K562 (cell line): ENCODE results near the gene FGF1. TPM values are rescaled to one million over a fixed set of nuclear protein-coding genes. Genes with fewer than 3 reads are reported as not detected.

Source experiments
- EP300 ChIP-seq: IDR thresholded peaks from 2 replicates; pipeline ENCODE4 v1.6.1; 2012; ENCODE audit warnings: low read length, improper control_type of control experiment
- KAT8 ChIP-seq: fragments of 450-650 bp; IDR thresholded peaks from 2 replicates; pipeline ENCODE4 v1.6.1; 2016; ENCODE audit warnings: low read depth, mild to moderate bottlenecking
- MBD2 ChIP-seq: sonication (generic); IDR thresholded peaks from 2 replicates; pipeline ENCODE4 v1.6.1; 2016; ENCODE audit warnings: low read depth, borderline replicate concordance
- NCOA2 ChIP-seq, 2 experiments: fragments of 450-650 bp; IDR thresholded peaks; 2 replicates each; pipeline ENCODE4 v1.6.1; 2018; ENCODE audit warnings: mild to moderate bottlenecking in 2 of 2, moderate library complexity in 1 of 2; ENCODE audit not compliant: partially characterized antibody in 2 of 2
- NFXL1 ChIP-seq: fragments of 450-650 bp; formaldehyde crosslinking; IDR thresholded peaks from 2 replicates; pipeline ENCODE4 v1.4.0; 2021; ENCODE audit warnings: mild to moderate bottlenecking
- PTRF ChIP-seq: fragments of 450-650 bp; IDR thresholded peaks from 2 replicates; pipeline ENCODE4 v1.6.1; 2016; ENCODE audit warnings: mild to moderate bottlenecking, missing genetic modification characterization, missing compliant biosample characterization
- SMAD3 ChIP-seq: fragments of 450-650 bp; formaldehyde crosslinking; conservative IDR thresholded peaks from 2 replicates; pipeline ENCODE4 v1.4.0; 2020; ENCODE audit warnings: mild to moderate bottlenecking
- ZNF311 ChIP-seq: fragments of 250-450 bp; sonication (Bioruptor Pico); IDR thresholded peaks from 2 replicates; pipeline ENCODE4 v1.4.0; 2020; ENCODE audit warnings: mild to moderate bottlenecking, moderate library complexity
- polyA plus RNA-seq, 8 experiments: library from polyadenylated mRNA; depleted of rRNA in 4 of 8; stranded (reverse) in 5 of 8; unstranded in 3 of 8; fragments of >200 nt; fragmentation: Nextera tagmentation in 2 of 8; fragmentation: Illumina TruSeq in 1 of 8; extraction: Ambion mirVana in 2 of 8; extraction: Trizol in 1 of 8; gene quantifications; 2 replicates each; pipeline versions ENCODE4 v1.2.1 to v1.2.3, GENCODE V29; 2011 to 2014; ENCODE audit warnings: inconsistent platforms in 1 of 8, missing spikeins in 1 of 8
- total RNA-seq, 7 experiments: library from RNA; depleted of rRNA in 6 of 7; stranded (reverse); fragments of >200 nt in 6 of 7; fragmentation: Illumina TruSeq in 2 of 7; extraction: Trizol in 2 of 7; gene quantifications; 2 replicates each; pipeline versions ENCODE4 v1.2.1 to v1.2.3, GENCODE V29; 2011 to 2021; ENCODE audit warnings: low replicate concordance in 1 of 7
- TF ChIP-seq, protein P1 (sequence below), 2 experiments: fragments of 450-650 bp; formaldehyde crosslinking in 1 of 2; IDR thresholded peaks; 2 replicates each; pipeline versions ENCODE4 v1.4.0 to v1.6.1; 2014 to 2020; ENCODE audit warnings: mild to moderate bottlenecking in 2 of 2, borderline replicate concordance in 1 of 2, low read depth in 1 of 2
- TF ChIP-seq, protein P2 (sequence below), 2 experiments: fragments of 450-650 bp in 1 of 2; sonication (generic) in 1 of 2; formaldehyde crosslinking in 1 of 2; IDR thresholded peaks in 1 of 2; conservative IDR thresholded peaks in 1 of 2; 2 replicates each; pipeline versions ENCODE4 v1.6.1 to v1.8.1; 2016 to 2023; ENCODE audit warnings: mild to moderate bottlenecking in 2 of 2, moderate library complexity in 2 of 2, inconsistent platforms in 1 of 2, missing genetic modification reagents in 1 of 2
- TF ChIP-seq, protein P3 (sequence below): fragments of 250-450 bp; sonication (Bioruptor Pico); IDR thresholded peaks from 2 replicates; pipeline ENCODE4 v1.9.0; 2021; ENCODE audit warnings: mild to moderate bottlenecking, inconsistent platforms
- TF ChIP-seq, protein P4 (sequence below): fragments of 450-650 bp; formaldehyde crosslinking; IDR thresholded peaks from 2 replicates; pipeline ENCODE4 v1.4.0; 2022; ENCODE audit warnings: mild to moderate bottlenecking, moderate library complexity
- TF ChIP-seq, protein P5 (sequence below): fragments of 200-800 bp; sonication (Bioruptor generic); IDR thresholded peaks from 2 replicates; pipeline ENCODE4 v1.6.1; 2017; ENCODE audit warnings: missing genetic modification characterization, missing compliant biosample characterization

FGF1 gene
- total and polyA plus RNA-seq, 9 of the 15 experiments (the other 6 are each of a cell fraction or from before 2014, with no cell fraction given): not detected

DNA sequence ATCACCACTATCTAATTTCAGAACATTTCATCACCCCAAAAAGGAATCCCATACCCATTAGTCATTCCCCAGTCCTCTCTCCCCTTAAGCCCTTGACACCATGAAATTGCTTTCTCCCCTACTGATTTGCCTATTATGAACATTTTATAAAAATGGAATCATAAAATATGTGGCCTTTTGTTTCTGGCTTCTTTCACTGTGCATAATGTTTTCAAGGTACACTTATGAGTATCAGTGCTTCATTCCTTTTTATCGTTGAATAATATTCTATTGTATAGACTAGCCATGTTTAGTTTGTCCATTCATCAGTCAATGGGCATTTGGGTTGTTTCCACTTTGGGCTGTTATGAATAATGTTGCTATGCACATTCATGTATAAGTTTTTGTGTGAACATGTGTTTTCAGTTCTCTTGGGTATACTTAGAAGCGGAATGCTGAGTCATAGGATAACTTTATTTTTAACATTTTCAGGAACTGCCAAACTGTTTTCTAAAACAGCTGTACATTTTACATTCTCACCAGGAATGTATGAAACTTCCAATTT lies 40.4 kb upstream of the FGF1 start (continued):
- TF ChIP-seq, protein P1, sequence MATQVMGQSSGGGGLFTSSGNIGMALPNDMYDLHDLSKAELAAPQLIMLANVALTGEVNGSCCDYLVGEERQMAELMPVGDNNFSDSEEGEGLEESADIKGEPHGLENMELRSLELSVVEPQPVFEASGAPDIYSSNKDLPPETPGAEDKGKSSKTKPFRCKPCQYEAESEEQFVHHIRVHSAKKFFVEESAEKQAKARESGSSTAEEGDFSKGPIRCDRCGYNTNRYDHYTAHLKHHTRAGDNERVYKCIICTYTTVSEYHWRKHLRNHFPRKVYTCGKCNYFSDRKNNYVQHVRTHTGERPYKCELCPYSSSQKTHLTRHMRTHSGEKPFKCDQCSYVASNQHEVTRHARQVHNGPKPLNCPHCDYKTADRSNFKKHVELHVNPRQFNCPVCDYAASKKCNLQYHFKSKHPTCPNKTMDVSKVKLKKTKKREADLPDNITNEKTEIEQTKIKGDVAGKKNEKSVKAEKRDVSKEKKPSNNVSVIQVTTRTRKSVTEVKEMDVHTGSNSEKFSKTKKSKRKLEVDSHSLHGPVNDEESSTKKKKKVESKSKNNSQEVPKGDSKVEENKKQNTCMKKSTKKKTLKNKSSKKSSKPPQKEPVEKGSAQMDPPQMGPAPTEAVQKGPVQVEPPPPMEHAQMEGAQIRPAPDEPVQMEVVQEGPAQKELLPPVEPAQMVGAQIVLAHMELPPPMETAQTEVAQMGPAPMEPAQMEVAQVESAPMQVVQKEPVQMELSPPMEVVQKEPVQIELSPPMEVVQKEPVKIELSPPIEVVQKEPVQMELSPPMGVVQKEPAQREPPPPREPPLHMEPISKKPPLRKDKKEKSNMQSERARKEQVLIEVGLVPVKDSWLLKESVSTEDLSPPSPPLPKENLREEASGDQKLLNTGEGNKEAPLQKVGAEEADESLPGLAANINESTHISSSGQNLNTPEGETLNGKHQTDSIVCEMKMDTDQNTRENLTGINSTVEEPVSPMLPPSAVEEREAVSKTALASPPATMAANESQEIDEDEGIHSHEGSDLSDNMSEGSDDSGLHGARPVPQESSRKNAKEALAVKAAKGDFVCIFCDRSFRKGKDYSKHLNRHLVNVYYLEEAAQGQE (IDR thresholded peaks at IDR 0.05; ENCODE audit: borderline replicate concordance): no peak
- TF ChIP-seq, protein P1 (CRISPR knock-in tag; IDR thresholded peaks at IDR 0.05; ENCODE audit: low read depth): no peak
- TF ChIP-seq SMAD3 (CRISPR knock-in tag) (0 out of 2 replicates have a peak, but pooled peaks have one; percentile 7), NFXL1 (peak; percentile 72; the same call in 1 of the 2 replicates), NCOA2 (IDR thresholded peaks at IDR 0.05; ENCODE audit: partially characterized antibody in 2 of 2) (no peak), EP300 (peak; percentile 36; the same call in 1 of the 2 replicates), MBD2 (no peak), KAT8 (no peak), ZNF311 (CRISPR knock-in tag) (no peak), PTRF (tag) (no peak)
- TF ChIP-seq, protein P2, sequence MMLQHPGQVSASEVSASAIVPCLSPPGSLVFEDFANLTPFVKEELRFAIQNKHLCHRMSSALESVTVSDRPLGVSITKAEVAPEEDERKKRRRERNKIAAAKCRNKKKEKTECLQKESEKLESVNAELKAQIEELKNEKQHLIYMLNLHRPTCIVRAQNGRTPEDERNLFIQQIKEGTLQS (IDR thresholded peaks at IDR 0.05): peak; percentile 81
- TF ChIP-seq, protein P2 (CRISPR knock-in tag; conservative IDR thresholded peaks at IDR 0.05): no peak
- TF ChIP-seq, protein P3, sequence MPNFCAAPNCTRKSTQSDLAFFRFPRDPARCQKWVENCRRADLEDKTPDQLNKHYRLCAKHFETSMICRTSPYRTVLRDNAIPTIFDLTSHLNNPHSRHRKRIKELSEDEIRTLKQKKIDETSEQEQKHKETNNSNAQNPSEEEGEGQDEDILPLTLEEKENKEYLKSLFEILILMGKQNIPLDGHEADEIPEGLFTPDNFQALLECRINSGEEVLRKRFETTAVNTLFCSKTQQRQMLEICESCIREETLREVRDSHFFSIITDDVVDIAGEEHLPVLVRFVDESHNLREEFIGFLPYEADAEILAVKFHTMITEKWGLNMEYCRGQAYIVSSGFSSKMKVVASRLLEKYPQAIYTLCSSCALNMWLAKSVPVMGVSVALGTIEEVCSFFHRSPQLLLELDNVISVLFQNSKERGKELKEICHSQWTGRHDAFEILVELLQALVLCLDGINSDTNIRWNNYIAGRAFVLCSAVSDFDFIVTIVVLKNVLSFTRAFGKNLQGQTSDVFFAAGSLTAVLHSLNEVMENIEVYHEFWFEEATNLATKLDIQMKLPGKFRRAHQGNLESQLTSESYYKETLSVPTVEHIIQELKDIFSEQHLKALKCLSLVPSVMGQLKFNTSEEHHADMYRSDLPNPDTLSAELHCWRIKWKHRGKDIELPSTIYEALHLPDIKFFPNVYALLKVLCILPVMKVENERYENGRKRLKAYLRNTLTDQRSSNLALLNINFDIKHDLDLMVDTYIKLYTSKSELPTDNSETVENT (CRISPR knock-in tag): no peak
- TF ChIP-seq, protein P4, sequence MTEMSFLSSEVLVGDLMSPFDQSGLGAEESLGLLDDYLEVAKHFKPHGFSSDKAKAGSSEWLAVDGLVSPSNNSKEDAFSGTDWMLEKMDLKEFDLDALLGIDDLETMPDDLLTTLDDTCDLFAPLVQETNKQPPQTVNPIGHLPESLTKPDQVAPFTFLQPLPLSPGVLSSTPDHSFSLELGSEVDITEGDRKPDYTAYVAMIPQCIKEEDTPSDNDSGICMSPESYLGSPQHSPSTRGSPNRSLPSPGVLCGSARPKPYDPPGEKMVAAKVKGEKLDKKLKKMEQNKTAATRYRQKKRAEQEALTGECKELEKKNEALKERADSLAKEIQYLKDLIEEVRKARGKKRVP: peak; percentile 91
- TF ChIP-seq, protein P5, sequence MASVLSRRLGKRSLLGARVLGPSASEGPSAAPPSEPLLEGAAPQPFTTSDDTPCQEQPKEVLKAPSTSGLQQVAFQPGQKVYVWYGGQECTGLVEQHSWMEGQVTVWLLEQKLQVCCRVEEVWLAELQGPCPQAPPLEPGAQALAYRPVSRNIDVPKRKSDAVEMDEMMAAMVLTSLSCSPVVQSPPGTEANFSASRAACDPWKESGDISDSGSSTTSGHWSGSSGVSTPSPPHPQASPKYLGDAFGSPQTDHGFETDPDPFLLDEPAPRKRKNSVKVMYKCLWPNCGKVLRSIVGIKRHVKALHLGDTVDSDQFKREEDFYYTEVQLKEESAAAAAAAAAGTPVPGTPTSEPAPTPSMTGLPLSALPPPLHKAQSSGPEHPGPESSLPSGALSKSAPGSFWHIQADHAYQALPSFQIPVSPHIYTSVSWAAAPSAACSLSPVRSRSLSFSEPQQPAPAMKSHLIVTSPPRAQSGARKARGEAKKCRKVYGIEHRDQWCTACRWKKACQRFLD: peak; percentile 15; the same call in 1 of the 2 replicates
